HCT116 (cell line): Measurements from ENCODE around the gene BNIP5. TPM values are rescaled to one million over a fixed set of nuclear protein-coding genes. Genes with fewer than 3 reads are reported as not detected.

ENCODE experiments used
- ATAC-seq: fragments of 200-7000 bp; cut with Tn5 transposase; 2 replicates; pipeline ENCODE4 v1.9.1; 2020; ENCODE audit warnings: mild to moderate bottlenecking, moderate library complexity
- BruUV-seq: library from RNA; stranded (reverse); fragments of 400-500 nt; replicated peaks from 2 replicates; lab custom pipeline; 2021; lab: Mats Ljungman, UMichigan
- CTCF ChIA-PET: fragments of 300-600 bp; sonication (Branson Sonifier 250); formaldehyde crosslinking; loops from one replicate; lab custom pipeline; 2021; ENCODE audit warnings: antibody characterized with exemption; lab: Charles Lee
- POLR2A ChIA-PET: fragments of 300-600, 350-600 bp; sonication (Branson Sonifier 250); formaldehyde crosslinking; loops from one replicate; lab custom pipeline; 2021; ENCODE audit warnings: antibody characterized with exemption; lab: Charles Lee
- RAD21 ChIA-PET, 2 experiments: fragments of 300-600 bp; sonication (Branson Sonifier 250); formaldehyde crosslinking; loops; one replicate each; lab custom pipeline; 2023; ENCODE audit warnings: low total read pairs in 2 of 2; ENCODE audit not compliant: uncharacterized antibody in 2 of 2, unreplicated experiment in 2 of 2, low non-redundant PET in 1 of 2; lab: Charles Lee
- DNase-seq: peaks from one replicate; pipeline ENCODE4 v3.0.0-alpha.2; 2010; ENCODE audit warnings: low read depth, low spot score
- H2AFZ ChIP-seq: fragments of 200-600 bp; shearing (Covaris generic), sonication (generic); 2 replicates; pipeline ENCODE4 v1.6.1; 2017; ENCODE audit warnings: low read depth, mixed run types, mixed read lengths, antibody characterized with exemption, low read length; ENCODE audit not compliant: poor library complexity, severe bottlenecking
- H3K27ac ChIP-seq: 2 replicates; pipeline ENCODE4 v1.5.1; 2012; ENCODE audit warnings: low read depth, low read length
- H3K27me3 ChIP-seq: fragments of 200-600 bp; sonication (generic); 2 replicates; pipeline ENCODE4 v1.6.1; 2016; ENCODE audit warnings: mixed run types, low read length, mixed read lengths; ENCODE audit not compliant: insufficient read depth
- H3K36me3 ChIP-seq, 2 experiments: fragments of 200-500 bp in 1 of 2; fragments of 200-600 bp in 1 of 2; sonication (Bioruptor generic) in 1 of 2; sonication (generic) in 1 of 2; 2 replicates each; pipeline versions ENCODE4 v1.5.1 to v1.6.1; 2014 to 2016; ENCODE audit warnings: low read length in 2 of 2, inconsistent platforms in 1 of 2, mixed read lengths in 1 of 2, mixed run types in 1 of 2; ENCODE audit not compliant: insufficient read depth in 2 of 2, control insufficient read depth in 1 of 2
- H3K4me1 ChIP-seq, 2 experiments: fragments of 200-600 bp in 1 of 2; sonication (generic) in 1 of 2; 2 replicates each; pipeline versions ENCODE4 v1.5.1 to v1.6.1; 2012 to 2017; ENCODE audit warnings: low read length in 2 of 2, inconsistent platforms in 1 of 2, mild to moderate bottlenecking in 1 of 2, mixed read lengths in 1 of 2, mixed run types in 1 of 2, moderate library complexity in 1 of 2; ENCODE audit not compliant: insufficient read depth in 2 of 2, control insufficient read depth in 1 of 2
- H3K4me2 ChIP-seq: fragments of 200-600 bp; sonication (generic); 2 replicates; pipeline ENCODE4 v1.6.1; 2017; ENCODE audit warnings: mixed run types, low read length, mixed read lengths
- H3K4me3 ChIP-seq, 2 experiments: fragments of 200-600 bp in 1 of 2; sonication (generic) in 1 of 2; replicated peaks in 1 of 2; 2 replicates each; pipeline ENCODE4 v1.5.1; 2011 to 2016; ENCODE audit warnings: low read length in 2 of 2, control low read depth in 1 of 2, low read depth in 1 of 2, mild to moderate bottlenecking in 1 of 2, mixed read lengths in 1 of 2, mixed run types in 1 of 2
- H3K79me2 ChIP-seq: fragments of 200-600 bp; sonication (generic); 2 replicates; pipeline ENCODE4 v1.6.1; 2017; ENCODE audit warnings: mild to moderate bottlenecking, mixed run types, low read length, moderate library complexity, mixed read lengths; ENCODE audit not compliant: insufficient read depth
- H3K9ac ChIP-seq: fragments of 200-600 bp; sonication (generic); 2 replicates; pipeline ENCODE4 v1.6.1; 2016; ENCODE audit warnings: low read length, mixed read lengths
- H3K9me2 ChIP-seq: fragments of 200-600 bp; sonication (generic), shearing (Covaris generic); 2 replicates; pipeline ENCODE4 v1.6.1; 2017; ENCODE audit warnings: mixed run types, mild to moderate bottlenecking, moderate library complexity; ENCODE audit not compliant: insufficient read depth
- H3K9me3 ChIP-seq, 2 experiments: fragments of 200-500 bp in 1 of 2; fragments of 200-600 bp in 1 of 2; sonication (Bioruptor generic) in 1 of 2; sonication (generic) in 1 of 2; 2 replicates each; pipeline ENCODE4 v1.6.1; 2014 to 2017; ENCODE audit warnings: low read length in 2 of 2, mixed read lengths in 2 of 2, inconsistent platforms in 1 of 2, low read depth in 1 of 2, mild to moderate bottlenecking in 1 of 2, mixed run types in 1 of 2, moderate library complexity in 1 of 2; ENCODE audit not compliant: control insufficient read depth in 1 of 2, insufficient read depth in 1 of 2
- H4K20me1 ChIP-seq: fragments of 200-600 bp; sonication (generic), shearing (Covaris generic); 2 replicates; pipeline ENCODE4 v1.6.1; 2017; ENCODE audit warnings: mixed run types, mild to moderate bottlenecking, moderate library complexity; ENCODE audit not compliant: insufficient read depth
- ELF1 ChIP-seq: IDR thresholded peaks from 2 replicates; pipeline ENCODE4 v1.6.1; 2012; ENCODE audit warnings: low read depth, borderline replicate concordance
- EZH2phosphoT487 ChIP-seq: fragments of 200-600 bp; IDR thresholded peaks from 2 replicates; pipeline ENCODE4 v1.6.1; 2018; ENCODE audit warnings: antibody characterized with exemption, borderline replicate concordance
- JUND ChIP-seq: IDR thresholded peaks from 2 replicates; pipeline ENCODE4 v1.6.1; 2012
- RAD21 ChIP-seq: IDR thresholded peaks from 2 replicates; pipeline ENCODE4 v1.6.1; 2012; ENCODE audit warnings: low read depth, mild to moderate bottlenecking
- SRF ChIP-seq: IDR thresholded peaks from 2 replicates; pipeline ENCODE4 v1.6.1; 2012; ENCODE audit warnings: low read depth
- intact Hi-C: fragments of 100-400 bp; cut with micrococcal nuclease; formaldehyde crosslinking; loops from 2 replicates; pipeline ENCODE4 v1.10.0; 2022
- total RNA-seq: library from RNA; stranded (reverse); gene quantifications from one replicate; pipeline ENCODE4 v1.2.1, GENCODE V29; 2021; ENCODE audit not compliant: unreplicated experiment
- TF ChIP-seq, protein P1 (sequence below): IDR thresholded peaks from 2 replicates; pipeline ENCODE4 v1.6.1; 2012
- TF ChIP-seq, protein P2 (sequence below): IDR thresholded peaks from 2 replicates; pipeline ENCODE4 v1.6.1; 2011; ENCODE audit warnings: mild to moderate bottlenecking, low read length, moderate library complexity; ENCODE audit not compliant: insufficient replicate concordance; ENCODE audit errors: extremely low read depth

Gene BNIP5
- total RNA-seq, 1 experiment from 2014 or later = not detected

DNA sequence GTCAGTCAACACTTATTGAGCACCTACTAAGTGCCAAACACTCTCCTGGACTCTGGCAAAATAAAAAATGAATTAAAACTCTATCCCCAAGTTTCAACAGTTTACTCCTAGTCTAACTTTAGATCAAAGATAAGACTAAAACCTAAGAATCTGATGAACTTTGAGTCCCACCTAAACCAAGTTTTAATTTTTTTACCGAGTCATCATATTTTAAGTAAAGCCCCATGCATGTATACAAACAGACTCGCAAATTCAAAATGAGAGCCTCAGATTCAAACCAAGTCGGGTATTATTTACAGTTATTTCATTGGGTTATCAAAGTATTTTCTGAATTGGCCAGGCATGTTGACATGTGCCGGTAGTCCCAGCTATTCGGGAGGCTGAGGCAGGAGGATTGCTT is 28.2 kb downstream of the BNIP5 start:
- Histone ChIP-seq H4K20me1 (no peaks in the 10 kb centered on the region), H3K27ac (no peak overlapping the region), H3K4me2 (no peak overlapping the region), H3K9me3 (peaks cover 0 to 4% of the 10 kb centered on the region in 2 experiments; a peak in 1 of 4 replicates), H3K36me3 (no peaks in the 10 kb centered on the region), H3K9ac (no peak overlapping the region), H3K4me3 (no peak overlapping the region), H3K27me3 (no peaks in the 10 kb centered on the region), H3K79me2 (no peaks in the 10 kb centered on the region), H3K4me1 (peaks cover 0 to 3% of the 10 kb centered on the region in 2 experiments; a peak in 1 of 4 replicates), H2AFZ (no peak overlapping the region), H3K9me2 (no peaks in the 10 kb centered on the region)
- ATAC-seq = no peak
- ChIA-PET CTCF (interaction anchor here (1.0 kb wide), 1 partner anchor 32 kb away, joined by 3 read pairs; no protein-coding TSS in a partner anchor), RAD21 (no interaction called here), POLR2A (no interaction called here)
- intact Hi-C loops = no loop called here
- no peak for DNase-seq
- no TSS peak for BruUV-seq
- TF ChIP-seq EZH2phosphoT487 = no peak
- TF ChIP-seq SRF = no peak
- TF ChIP-seq, protein P1, sequence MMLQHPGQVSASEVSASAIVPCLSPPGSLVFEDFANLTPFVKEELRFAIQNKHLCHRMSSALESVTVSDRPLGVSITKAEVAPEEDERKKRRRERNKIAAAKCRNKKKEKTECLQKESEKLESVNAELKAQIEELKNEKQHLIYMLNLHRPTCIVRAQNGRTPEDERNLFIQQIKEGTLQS = no peak
- no peak for TF ChIP-seq RAD21

DNA sequence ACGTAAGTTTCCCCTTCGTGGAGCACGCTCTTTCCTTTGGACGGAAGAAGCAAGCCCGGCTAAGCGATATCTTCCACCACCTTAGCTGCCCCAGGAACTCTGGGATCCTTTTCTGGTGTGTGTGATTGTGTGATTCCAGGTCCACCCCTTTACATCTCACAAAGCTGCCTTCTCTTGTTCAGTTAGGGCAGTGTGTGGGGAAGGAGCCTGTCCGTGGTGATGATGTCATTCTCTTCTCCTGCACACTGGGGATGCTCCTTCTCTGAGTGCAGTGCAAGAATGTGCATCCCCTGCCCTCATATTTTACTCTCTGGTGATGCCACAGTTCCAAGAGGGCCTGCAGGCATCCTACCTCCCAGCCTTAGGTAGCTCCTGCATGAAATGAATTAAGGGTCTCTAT is 30.3 kb downstream of the BNIP5 start:
- ATAC-seq (no peak), DNase-seq (no peak)
- BruUV-seq = no TSS peak
- POLR2A ChIA-PET = no interaction called here
- no peaks in the 10 kb centered on the region for H3K79me2 ChIP-seq
- H3K4me1 ChIP-seq = peaks cover 0 to 4% of the 10 kb centered on the region in 2 experiments; a peak in 1 of 4 replicates
- no peaks in the 10 kb centered on the region for H4K20me1 ChIP-seq
- H3K27ac ChIP-seq = no peak overlapping the region
- intact Hi-C loops = no loop called here
- no peak overlapping the region for H3K4me2 ChIP-seq
- no peaks in the 10 kb centered on the region for H3K36me3 ChIP-seq
- RAD21 ChIA-PET = no interaction called here
- no peak overlapping the region for H3K9ac ChIP-seq
- no peaks in the 10 kb centered on the region for H3K9me2 ChIP-seq
- TF ChIP-seq ELF1 = no peak
- TF ChIP-seq EZH2phosphoT487 = no peak
- no peak for TF ChIP-seq JUND
- TF ChIP-seq, protein P2, sequence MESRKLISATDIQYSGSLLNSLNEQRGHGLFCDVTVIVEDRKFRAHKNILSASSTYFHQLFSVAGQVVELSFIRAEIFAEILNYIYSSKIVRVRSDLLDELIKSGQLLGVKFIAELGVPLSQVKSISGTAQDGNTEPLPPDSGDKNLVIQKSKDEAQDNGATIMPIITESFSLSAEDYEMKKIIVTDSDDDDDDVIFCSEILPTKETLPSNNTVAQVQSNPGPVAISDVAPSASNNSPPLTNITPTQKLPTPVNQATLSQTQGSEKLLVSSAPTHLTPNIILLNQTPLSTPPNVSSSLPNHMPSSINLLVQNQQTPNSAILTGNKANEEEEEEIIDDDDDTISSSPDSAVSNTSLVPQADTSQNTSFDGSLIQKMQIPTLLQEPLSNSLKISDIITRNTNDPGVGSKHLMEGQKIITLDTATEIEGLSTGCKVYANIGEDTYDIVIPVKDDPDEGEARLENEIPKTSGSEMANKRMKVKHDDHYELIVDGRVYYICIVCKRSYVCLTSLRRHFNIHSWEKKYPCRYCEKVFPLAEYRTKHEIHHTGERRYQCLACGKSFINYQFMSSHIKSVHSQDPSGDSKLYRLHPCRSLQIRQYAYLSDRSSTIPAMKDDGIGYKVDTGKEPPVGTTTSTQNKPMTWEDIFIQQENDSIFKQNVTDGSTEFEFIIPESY = no peak
- TF ChIP-seq, all 23 proteins: peak for 0
- Histone ChIP-seq H2AFZ (no peak overlapping the region), H3K27me3 (no peaks in the 10 kb centered on the region), H3K4me3 (no peak overlapping the region), H3K9me3 (peaks cover 0 to 4% of the 10 kb centered on the region in 2 experiments; a peak in 1 of 4 replicates)
- CTCF ChIA-PET = interaction anchor here (1.6 kb wide), 1 partner anchor 13 kb away, joined by 3 read pairs; no protein-coding TSS in a partner anchor
